ENCODE measurements around the gene ABTB2.

DNA sequence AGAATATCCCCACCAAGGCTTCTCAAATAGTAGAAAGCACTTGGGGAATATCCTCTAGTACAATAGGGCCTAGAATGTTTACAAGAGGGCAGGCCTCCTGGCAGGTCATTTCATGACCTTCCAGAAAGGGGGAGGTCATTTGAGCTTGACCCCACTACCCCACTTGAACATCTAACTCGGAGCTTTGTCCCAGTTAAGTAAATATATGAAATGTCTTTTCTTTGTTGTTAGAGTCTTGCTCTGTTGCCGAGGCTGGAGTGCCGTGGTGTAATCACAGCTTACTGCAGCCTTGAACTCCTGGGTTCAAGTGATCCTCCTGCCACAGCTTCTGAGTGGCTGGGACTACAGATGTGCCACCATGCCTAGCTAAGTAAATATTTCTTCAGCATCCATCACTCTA is 108.4 kb downstream of the ABTB2 start:
- no peak for TF ChIP-seq CBX8 (IDR thresholded peaks at IDR 0.05)
- no peak for TF ChIP-seq CTCF (IDR thresholded peaks at IDR 0.05)
- TF ChIP-seq PHF8 (IDR thresholded peaks at IDR 0.05; ENCODE audit: borderline replicate concordance, low read depth), result no peak
- no peak for TF ChIP-seq POLR2A (IDR thresholded peaks at IDR 0.05; ENCODE audit: low read length)
- TF ChIP-seq NFE2L2 (conservative IDR thresholded peaks at IDR 0.05; ENCODE audit: low read length), result no peak
- TF ChIP-seq TFCP2L1 (CRISPR knock-in tag; IDR thresholded peaks at IDR 0.05), result no peak
- no peak for TF ChIP-seq EHMT2 (IDR thresholded peaks at IDR 0.05; ENCODE audit: low read depth)
- TF ChIP-seq KDM1A (IDR thresholded peaks at IDR 0.05; ENCODE audit: low read depth), result no peak
- no peak for TF ChIP-seq CEBPB (IDR thresholded peaks at IDR 0.05)
- no peak for TF ChIP-seq RAD21 (conservative IDR thresholded peaks at IDR 0.05 in 1 of 2, IDR thresholded peaks at IDR 0.05 in 1 of 2)

Measured in A549 (cell line).